HEK293 (cell line): ENCODE data around the gene DNMT3L.

Experiments
- CTCF ChIA-PET: fragments of 350-600 bp; formaldehyde crosslinking; extraction: SDS; loops from one replicate; lab custom pipeline; 2021; ENCODE audit warnings: antibody characterized with exemption; lab: Yijun Ruan, JAX
- POLR2A ChIA-PET: fragments of 300-600 bp; formaldehyde crosslinking; extraction: SDS; loops from one replicate; lab custom pipeline; 2020; ENCODE audit warnings: antibody characterized with exemption, inconsistent platforms; lab: Yijun Ruan, JAX
- H3K27ac ChIP-seq: fragments of 200-500 bp; sonication (Bioruptor generic); 2 replicates; pipeline ENCODE4 v1.5.1; 2014; ENCODE audit warnings: low read depth, low read length, control low read depth, inconsistent platforms; ENCODE audit errors: extremely low read depth
- H3K36me3 ChIP-seq, 2 experiments: fragments of 200-500 bp in 1 of 2; sonication (Bioruptor generic) in 1 of 2; 1 replicate in 1 of 2; 2 replicates in 1 of 2; pipeline ENCODE4 v1.5.1; 2014 to 2017; ENCODE audit warnings: inconsistent platforms in 2 of 2, low read length in 2 of 2; ENCODE audit not compliant: control insufficient read depth in 2 of 2, insufficient read depth in 1 of 2
- H3K4me1 ChIP-seq: fragments of 200-500 bp; sonication (Bioruptor generic); 2 replicates; pipeline ENCODE4 v1.5.1; 2014; ENCODE audit warnings: mild to moderate bottlenecking, low read length, inconsistent platforms; ENCODE audit not compliant: control insufficient read depth, insufficient read depth
- H3K4me3 ChIP-seq: 2 replicates; pipeline ENCODE4 v1.5.1; 2011; ENCODE audit warnings: low read depth, mild to moderate bottlenecking, control low read depth, low read length, moderate library complexity
- H3K9me3 ChIP-seq: fragments of 200-500 bp; sonication (Bioruptor generic); 2 replicates; pipeline ENCODE4 v1.5.1; 2014; ENCODE audit warnings: low read depth, low read length, inconsistent platforms; ENCODE audit not compliant: control insufficient read depth, insufficient read depth
- HOXC10 ChIP-seq: sonication (generic); formaldehyde crosslinking; IDR thresholded peaks from 2 replicates; pipeline ENCODE4 v1.8.1; 2023; ENCODE audit warnings: mild to moderate bottlenecking, missing genetic modification reagents
- SETDB1 ChIP-seq: IDR thresholded peaks from one replicate; pipeline ENCODE4 v1.6.1; 2017; ENCODE audit warnings: mild to moderate bottlenecking, low read length, moderate library complexity, mixed read lengths; ENCODE audit not compliant: insufficient read length
- ZFP69B ChIP-seq: fragments of 450-650 bp; formaldehyde crosslinking; IDR thresholded peaks from 2 replicates; pipeline ENCODE4 v1.5.1; 2016; ENCODE audit warnings: missing biosample characterization, missing genetic modification characterization
- ZNF202 ChIP-seq: fragments of 450-650 bp; formaldehyde crosslinking; IDR thresholded peaks from 2 replicates; pipeline ENCODE4 v1.5.1; 2016; ENCODE audit warnings: missing biosample characterization, missing genetic modification characterization, borderline replicate concordance
- ZNF223 ChIP-seq: fragments of 450-650 bp; formaldehyde crosslinking; IDR thresholded peaks from 2 replicates; pipeline ENCODE4 v1.5.1; 2016; ENCODE audit warnings: missing biosample characterization, missing genetic modification characterization
- ZNF302 ChIP-seq: fragments of 450-650 bp; formaldehyde crosslinking; IDR thresholded peaks from 2 replicates; pipeline ENCODE4 v1.5.1; 2016; ENCODE audit warnings: missing biosample characterization, missing genetic modification characterization, low read depth
- ZNF416 ChIP-seq: fragments of 450-650 bp; formaldehyde crosslinking; IDR thresholded peaks from 2 replicates; pipeline ENCODE4 v1.5.1; 2016; ENCODE audit warnings: missing biosample characterization, missing genetic modification characterization
- ZNF426 ChIP-seq: fragments of 450-650 bp; formaldehyde crosslinking; IDR thresholded peaks from 2 replicates; pipeline ENCODE4 v1.5.1; 2017; ENCODE audit warnings: missing biosample characterization, missing genetic modification characterization, mild to moderate bottlenecking, inconsistent platforms, moderate library complexity
- ZNF571 ChIP-seq: fragments of 450-650 bp; formaldehyde crosslinking; IDR thresholded peaks from 2 replicates; pipeline ENCODE4 v1.5.0; 2017; ENCODE audit warnings: missing biosample characterization, missing genetic modification characterization
- ZNF585B ChIP-seq: fragments of 450-650 bp; formaldehyde crosslinking; IDR thresholded peaks from 2 replicates; pipeline ENCODE4 v1.5.1; 2016; ENCODE audit warnings: missing biosample characterization, missing genetic modification characterization
- ZXDB ChIP-seq: fragments of 450-650 bp; formaldehyde crosslinking; IDR thresholded peaks from 2 replicates; pipeline ENCODE4 v1.5.1; 2016; ENCODE audit warnings: missing biosample characterization, missing genetic modification characterization
- TF ChIP-seq, protein P1 (sequence below): IDR thresholded peaks from 2 replicates; pipeline ENCODE4 v1.6.1; 2011; ENCODE audit warnings: mild to moderate bottlenecking, low read depth, low read length, borderline replicate concordance
- TF ChIP-seq, protein P2 (sequence below): fragments of 450-650 bp; formaldehyde crosslinking; IDR thresholded peaks from 2 replicates; pipeline ENCODE4 v1.5.1; 2016; ENCODE audit warnings: missing biosample characterization, missing genetic modification characterization
- TF ChIP-seq, protein P3 (sequence below): sonication (generic); formaldehyde crosslinking; IDR thresholded peaks from 2 replicates; pipeline ENCODE4 v1.8.1; 2022; ENCODE audit warnings: mild to moderate bottlenecking, moderate library complexity, missing genetic modification reagents
- TF ChIP-seq, protein P4 (sequence below): fragments of 450-650 bp; formaldehyde crosslinking; IDR thresholded peaks from 2 replicates; pipeline ENCODE4 v1.5.1; 2016; ENCODE audit warnings: missing biosample characterization, missing genetic modification characterization, borderline replicate concordance
- TF ChIP-seq, protein P5 (sequence below): fragments of 450-650 bp; formaldehyde crosslinking; IDR thresholded peaks from 2 replicates; pipeline ENCODE4 v1.5.1; 2017; ENCODE audit warnings: missing biosample characterization, missing genetic modification characterization
- TF ChIP-seq, protein P6 (sequence below): fragments of 450-650 bp; formaldehyde crosslinking; IDR thresholded peaks from 2 replicates; pipeline ENCODE4 v1.5.1; 2016; ENCODE audit warnings: missing biosample characterization, missing genetic modification characterization
- TF ChIP-seq, protein P7 (sequence below): fragments of 450-650 bp; formaldehyde crosslinking; conservative IDR thresholded peaks from 2 replicates; pipeline ENCODE4 v1.5.1; 2016; ENCODE audit warnings: low read depth, missing biosample characterization, missing genetic modification characterization
- TF ChIP-seq, protein P8 (sequence below): fragments of 450-650 bp; formaldehyde crosslinking; IDR thresholded peaks from 2 replicates; pipeline ENCODE4 v1.5.1; 2017; ENCODE audit warnings: missing biosample characterization, missing genetic modification characterization

Gene DNMT3L

DNA sequence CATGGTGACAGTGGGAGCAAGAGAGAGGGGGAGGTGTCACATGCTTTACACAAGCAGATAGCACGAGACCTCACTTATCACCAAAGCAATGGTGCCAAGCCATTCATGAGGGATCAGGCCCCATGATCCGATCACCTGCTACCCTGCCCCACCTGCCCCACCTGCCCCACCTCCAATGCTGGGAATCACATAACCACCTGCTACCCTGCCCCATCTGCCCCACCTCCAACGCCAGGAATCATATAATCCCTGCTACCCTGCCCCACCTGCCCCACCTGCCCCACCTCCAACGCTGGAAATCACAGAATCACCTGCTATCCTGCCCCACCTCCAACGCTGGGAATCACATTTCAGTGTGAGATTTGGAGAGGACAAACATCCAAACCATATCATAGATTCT lies 13.3 kb upstream of the DNMT3L start:
- Histone ChIP-seq H3K36me3 (no peaks in the 10 kb centered on the region), H3K4me1 (no peaks in the 10 kb centered on the region), H3K27ac (no peak overlapping the region), H3K4me3 (no peak overlapping the region), H3K9me3 (no peaks in the 10 kb centered on the region)
- TF ChIP-seq, protein P1, sequence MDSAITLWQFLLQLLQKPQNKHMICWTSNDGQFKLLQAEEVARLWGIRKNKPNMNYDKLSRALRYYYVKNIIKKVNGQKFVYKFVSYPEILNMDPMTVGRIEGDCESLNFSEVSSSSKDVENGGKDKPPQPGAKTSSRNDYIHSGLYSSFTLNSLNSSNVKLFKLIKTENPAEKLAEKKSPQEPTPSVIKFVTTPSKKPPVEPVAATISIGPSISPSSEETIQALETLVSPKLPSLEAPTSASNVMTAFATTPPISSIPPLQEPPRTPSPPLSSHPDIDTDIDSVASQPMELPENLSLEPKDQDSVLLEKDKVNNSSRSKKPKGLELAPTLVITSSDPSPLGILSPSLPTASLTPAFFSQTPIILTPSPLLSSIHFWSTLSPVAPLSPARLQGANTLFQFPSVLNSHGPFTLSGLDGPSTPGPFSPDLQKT, result no peak
- TF ChIP-seq, protein P2, sequence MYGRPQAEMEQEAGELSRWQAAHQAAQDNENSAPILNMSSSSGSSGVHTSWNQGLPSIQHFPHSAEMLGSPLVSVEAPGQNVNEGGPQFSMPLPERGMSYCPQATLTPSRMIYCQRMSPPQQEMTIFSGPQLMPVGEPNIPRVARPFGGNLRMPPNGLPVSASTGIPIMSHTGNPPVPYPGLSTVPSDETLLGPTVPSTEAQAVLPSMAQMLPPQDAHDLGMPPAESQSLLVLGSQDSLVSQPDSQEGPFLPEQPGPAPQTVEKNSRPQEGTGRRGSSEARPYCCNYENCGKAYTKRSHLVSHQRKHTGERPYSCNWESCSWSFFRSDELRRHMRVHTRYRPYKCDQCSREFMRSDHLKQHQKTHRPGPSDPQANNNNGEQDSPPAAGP (tag by site-specific recombination), result peak; percentile 25; the same call in 1 of the 2 replicates
- TF ChIP-seq ZNF571 (tag by site-specific recombination), result no peak
- no peak for TF ChIP-seq ZNF585B (tag by site-specific recombination)
- TF ChIP-seq, protein P3, sequence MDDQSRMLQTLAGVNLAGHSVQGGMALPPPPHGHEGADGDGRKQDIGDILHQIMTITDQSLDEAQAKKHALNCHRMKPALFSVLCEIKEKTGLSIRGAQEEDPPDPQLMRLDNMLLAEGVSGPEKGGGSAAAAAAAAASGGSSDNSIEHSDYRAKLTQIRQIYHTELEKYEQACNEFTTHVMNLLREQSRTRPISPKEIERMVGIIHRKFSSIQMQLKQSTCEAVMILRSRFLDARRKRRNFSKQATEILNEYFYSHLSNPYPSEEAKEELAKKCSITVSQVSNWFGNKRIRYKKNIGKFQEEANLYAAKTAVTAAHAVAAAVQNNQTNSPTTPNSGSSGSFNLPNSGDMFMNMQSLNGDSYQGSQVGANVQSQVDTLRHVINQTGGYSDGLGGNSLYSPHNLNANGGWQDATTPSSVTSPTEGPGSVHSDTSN (CRISPR knock-in tag), result no peak
- ChIA-PET CTCF (interaction anchor here (1.2 kb wide), 1 partner anchor 22 kb away, joined by 3 read pairs; no protein-coding TSS in a partner anchor), POLR2A (no interaction called here)

DNA sequence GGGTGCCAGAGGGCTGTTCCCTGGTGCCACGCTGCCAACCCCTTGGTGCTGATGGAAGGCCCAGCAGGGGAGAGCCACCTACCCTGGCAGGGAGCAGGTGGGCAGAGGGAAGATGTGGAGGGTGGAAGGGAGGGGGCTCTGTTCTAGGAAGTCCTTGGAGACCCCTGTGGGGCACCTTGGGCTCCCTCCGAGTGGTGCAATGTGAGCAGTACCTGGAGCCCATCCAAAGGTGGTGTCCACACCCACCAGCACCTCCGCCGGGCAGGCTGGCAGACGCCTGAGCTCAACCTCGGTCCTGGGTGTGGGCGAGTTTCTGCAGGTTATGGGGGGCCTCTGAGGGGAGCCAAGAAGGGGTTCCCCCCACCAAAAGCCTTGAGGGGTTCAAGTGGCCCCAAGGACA lies 11.3 kb upstream of the DNMT3L start:
- ChIA-PET CTCF (interaction anchor here (1.0 kb wide), 1 partner anchor 25 kb away, joined by 4 read pairs; no protein-coding TSS in a partner anchor), POLR2A (no interaction called here)
- Histone ChIP-seq H3K27ac (no peak overlapping the region), H3K9me3 (no peaks in the 10 kb centered on the region), H3K36me3 (no peaks in the 10 kb centered on the region), H3K4me3 (no peak overlapping the region), H3K4me1 (no peaks in the 10 kb centered on the region)
- TF ChIP-seq ZNF202 (no peak), ZNF426 (tag by site-specific recombination) (no peak), ZNF223 (tag by site-specific recombination) (no peak), HOXC10 (CRISPR knock-in tag) (no peak), ZFP69B (no peak), ZXDB (tag by site-specific recombination) (no peak), ZNF302 (no peak), SETDB1 (no peak), ZNF416 (tag by site-specific recombination) (no peak)
- TF ChIP-seq, protein P4, sequence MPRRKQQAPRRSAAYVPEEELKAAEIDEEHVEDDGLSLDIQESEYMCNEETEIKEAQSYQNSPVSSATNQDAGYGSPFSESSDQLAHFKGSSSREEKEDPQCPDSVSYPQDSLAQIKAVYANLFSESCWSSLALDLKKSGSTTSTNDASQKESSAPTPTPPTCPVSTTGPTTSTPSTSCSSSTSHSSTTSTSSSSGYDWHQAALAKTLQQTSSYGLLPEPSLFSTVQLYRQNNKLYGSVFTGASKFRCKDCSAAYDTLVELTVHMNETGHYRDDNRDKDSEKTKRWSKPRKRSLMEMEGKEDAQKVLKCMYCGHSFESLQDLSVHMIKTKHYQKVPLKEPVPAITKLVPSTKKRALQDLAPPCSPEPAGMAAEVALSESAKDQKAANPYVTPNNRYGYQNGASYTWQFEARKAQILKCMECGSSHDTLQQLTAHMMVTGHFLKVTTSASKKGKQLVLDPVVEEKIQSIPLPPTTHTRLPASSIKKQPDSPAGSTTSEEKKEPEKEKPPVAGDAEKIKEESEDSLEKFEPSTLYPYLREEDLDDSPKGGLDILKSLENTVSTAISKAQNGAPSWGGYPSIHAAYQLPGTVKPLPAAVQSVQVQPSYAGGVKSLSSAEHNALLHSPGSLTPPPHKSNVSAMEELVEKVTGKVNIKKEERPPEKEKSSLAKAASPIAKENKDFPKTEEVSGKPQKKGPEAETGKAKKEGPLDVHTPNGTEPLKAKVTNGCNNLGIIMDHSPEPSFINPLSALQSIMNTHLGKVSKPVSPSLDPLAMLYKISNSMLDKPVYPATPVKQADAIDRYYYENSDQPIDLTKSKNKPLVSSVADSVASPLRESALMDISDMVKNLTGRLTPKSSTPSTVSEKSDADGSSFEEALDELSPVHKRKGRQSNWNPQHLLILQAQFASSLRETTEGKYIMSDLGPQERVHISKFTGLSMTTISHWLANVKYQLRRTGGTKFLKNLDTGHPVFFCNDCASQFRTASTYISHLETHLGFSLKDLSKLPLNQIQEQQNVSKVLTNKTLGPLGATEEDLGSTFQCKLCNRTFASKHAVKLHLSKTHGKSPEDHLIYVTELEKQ (tag by site-specific recombination), result no peak
- TF ChIP-seq, protein P5, sequence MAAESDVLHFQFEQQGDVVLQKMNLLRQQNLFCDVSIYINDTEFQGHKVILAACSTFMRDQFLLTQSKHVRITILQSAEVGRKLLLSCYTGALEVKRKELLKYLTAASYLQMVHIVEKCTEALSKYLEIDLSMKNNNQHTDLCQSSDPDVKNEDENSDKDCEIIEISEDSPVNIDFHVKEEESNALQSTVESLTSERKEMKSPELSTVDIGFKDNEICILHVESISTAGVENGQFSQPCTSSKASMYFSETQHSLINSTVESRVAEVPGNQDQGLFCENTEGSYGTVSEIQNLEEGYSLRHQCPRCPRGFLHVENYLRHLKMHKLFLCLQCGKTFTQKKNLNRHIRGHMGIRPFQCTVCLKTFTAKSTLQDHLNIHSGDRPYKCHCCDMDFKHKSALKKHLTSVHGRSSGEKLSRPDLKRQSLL (tag by site-specific recombination), result no peak
- TF ChIP-seq, protein P6, sequence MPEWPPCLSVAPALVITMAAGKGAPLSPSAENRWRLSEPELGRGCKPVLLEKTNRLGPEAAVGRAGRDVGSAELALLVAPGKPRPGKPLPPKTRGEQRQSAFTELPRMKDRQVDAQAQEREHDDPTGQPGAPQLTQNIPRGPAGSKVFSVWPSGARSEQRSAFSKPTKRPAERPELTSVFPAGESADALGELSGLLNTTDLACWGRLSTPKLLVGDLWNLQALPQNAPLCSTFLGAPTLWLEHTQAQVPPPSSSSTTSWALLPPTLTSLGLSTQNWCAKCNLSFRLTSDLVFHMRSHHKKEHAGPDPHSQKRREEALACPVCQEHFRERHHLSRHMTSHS (tag by site-specific recombination), result no peak
- TF ChIP-seq, protein P7, sequence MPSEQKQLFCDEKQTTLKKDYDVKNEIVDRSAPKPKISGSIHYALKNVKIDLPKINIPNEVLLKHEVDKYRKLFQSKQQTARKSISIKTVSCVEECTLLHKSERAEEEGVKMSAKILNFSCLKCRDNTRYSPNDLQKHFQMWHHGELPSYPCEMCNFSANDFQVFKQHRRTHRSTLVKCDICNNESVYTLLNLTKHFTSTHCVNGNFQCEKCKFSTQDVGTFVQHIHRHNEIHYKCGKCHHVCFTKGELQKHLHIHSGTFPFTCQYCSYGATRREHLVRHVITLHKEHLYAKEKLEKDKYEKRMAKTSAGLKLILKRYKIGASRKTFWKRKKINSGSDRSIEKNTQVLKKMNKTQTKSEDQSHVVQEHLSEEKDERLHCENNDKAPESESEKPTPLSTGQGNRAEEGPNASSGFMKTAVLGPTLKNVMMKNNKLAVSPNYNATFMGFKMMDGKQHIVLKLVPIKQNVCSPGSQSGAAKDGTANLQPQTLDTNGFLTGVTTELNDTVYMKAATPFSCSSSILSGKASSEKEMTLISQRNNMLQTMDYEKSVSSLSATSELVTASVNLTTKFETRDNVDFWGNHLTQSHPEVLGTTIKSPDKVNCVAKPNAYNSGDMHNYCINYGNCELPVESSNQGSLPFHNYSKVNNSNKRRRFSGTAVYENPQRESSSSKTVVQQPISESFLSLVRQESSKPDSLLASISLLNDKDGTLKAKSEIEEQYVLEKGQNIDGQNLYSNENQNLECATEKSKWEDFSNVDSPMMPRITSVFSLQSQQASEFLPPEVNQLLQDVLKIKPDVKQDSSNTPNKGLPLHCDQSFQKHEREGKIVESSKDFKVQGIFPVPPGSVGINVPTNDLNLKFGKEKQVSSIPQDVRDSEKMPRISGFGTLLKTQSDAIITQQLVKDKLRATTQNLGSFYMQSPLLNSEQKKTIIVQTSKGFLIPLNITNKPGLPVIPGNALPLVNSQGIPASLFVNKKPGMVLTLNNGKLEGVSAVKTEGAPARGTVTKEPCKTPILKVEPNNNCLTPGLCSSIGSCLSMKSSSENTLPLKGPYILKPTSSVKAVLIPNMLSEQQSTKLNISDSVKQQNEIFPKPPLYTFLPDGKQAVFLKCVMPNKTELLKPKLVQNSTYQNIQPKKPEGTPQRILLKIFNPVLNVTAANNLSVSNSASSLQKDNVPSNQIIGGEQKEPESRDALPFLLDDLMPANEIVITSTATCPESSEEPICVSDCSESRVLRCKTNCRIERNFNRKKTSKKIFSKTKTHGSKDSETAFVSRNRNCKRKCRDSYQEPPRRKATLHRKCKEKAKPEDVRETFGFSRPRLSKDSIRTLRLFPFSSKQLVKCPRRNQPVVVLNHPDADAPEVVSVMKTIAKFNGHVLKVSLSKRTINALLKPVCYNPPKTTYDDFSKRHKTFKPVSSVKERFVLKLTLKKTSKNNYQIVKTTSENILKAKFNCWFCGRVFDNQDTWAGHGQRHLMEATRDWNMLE (tag by site-specific recombination), result no peak
- TF ChIP-seq, protein P8, sequence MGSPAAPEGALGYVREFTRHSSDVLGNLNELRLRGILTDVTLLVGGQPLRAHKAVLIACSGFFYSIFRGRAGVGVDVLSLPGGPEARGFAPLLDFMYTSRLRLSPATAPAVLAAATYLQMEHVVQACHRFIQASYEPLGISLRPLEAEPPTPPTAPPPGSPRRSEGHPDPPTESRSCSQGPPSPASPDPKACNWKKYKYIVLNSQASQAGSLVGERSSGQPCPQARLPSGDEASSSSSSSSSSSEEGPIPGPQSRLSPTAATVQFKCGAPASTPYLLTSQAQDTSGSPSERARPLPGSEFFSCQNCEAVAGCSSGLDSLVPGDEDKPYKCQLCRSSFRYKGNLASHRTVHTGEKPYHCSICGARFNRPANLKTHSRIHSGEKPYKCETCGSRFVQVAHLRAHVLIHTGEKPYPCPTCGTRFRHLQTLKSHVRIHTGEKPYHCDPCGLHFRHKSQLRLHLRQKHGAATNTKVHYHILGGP (tag by site-specific recombination), result no peak
